ENCODE results near the gene COQ2. TPM values are rescaled to one million over a fixed set of nuclear protein-coding genes. Genes with fewer than 3 reads are reported as not detected.

The COQ2 gene, protein sequence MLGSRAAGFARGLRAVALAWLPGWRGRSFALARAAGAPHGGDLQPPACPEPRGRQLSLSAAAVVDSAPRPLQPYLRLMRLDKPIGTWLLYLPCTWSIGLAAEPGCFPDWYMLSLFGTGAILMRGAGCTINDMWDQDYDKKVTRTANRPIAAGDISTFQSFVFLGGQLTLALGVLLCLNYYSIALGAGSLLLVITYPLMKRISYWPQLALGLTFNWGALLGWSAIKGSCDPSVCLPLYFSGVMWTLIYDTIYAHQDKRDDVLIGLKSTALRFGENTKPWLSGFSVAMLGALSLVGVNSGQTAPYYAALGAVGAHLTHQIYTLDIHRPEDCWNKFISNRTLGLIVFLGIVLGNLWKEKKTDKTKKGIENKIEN
- 16.5 to 21.5 TPM (median 19.2 TPM) in 5 replicates for total RNA-seq (2022; extraction: Qiagen RNA extraction; ENCODE audit: low read depth)

GRCh38 chr4:83284193-83285054, at the start of gene COQ2:
Gene COQ2, minus strand, starts transcription at chr4:83284798. Its CDS starts 34 bp downstream, at chr4:83284764.

Other genes starting within 250 kb of the COQ2 start
- gene COPS4, start 249.6 kb downstream of the COQ2 start, total RNA-seq (2022; extraction: Qiagen RNA extraction; ENCODE audit: low read depth): 23.2 to 40.3 TPM (median 26.0 TPM) in 5 replicates
- gene PLAC8, start 170.1 kb downstream of the COQ2 start, total RNA-seq (2022; extraction: Qiagen RNA extraction; ENCODE audit: low read depth): 0.75 to 2.0 TPM (median 1.5 TPM) in 5 replicates
- 1.3 to 1.9 TPM (median 1.5 TPM) in 5 replicates for gene HPSE, start 50.0 kb upstream of the COQ2 start, total RNA-seq (2022; extraction: Qiagen RNA extraction; ENCODE audit: low read depth)
- gene HELQ, start 171.0 kb upstream of the COQ2 start, total RNA-seq (2022; extraction: Qiagen RNA extraction; ENCODE audit: low read depth): 4.0 to 5.9 TPM (median 5.5 TPM) in 5 replicates
- gene MRPS18C, start 171.3 kb upstream of the COQ2 start, total RNA-seq (2022; extraction: Qiagen RNA extraction; ENCODE audit: low read depth): 44.3 to 59.6 TPM (median 51.8 TPM) in 5 replicates
- gene ABRAXAS1, start 200.3 kb upstream of the COQ2 start, total RNA-seq (2022; extraction: Qiagen RNA extraction; ENCODE audit: low read depth): 3.9 to 8.1 TPM (median 7.5 TPM) in 5 replicates